ENCODE measurements around the gene M6PR. TPM values are rescaled to one million over a fixed set of nuclear protein-coding genes. Genes with fewer than 3 reads are reported as not detected.

Gene M6PR
- total and polyA plus RNA-seq, 2 of the 13 experiments (the other 11 are each of a cell fraction or from before 2014, with no cell fraction given), result 98.2 to 127 TPM

GRCh38 chr12:8950221-8950527 is 729 bp upstream of the M6PR start (continued):
- TF ChIP-seq ETS1 (CRISPR knock-in tag; IDR thresholded peaks at IDR 0.05) (no peak), AFF4 (CRISPR knock-in tag; IDR thresholded peaks at IDR 0.05) (no peak), DZIP1 (CRISPR knock-in tag; IDR thresholded peaks at IDR 0.05) (no peak), AGO2 (optimal IDR thresholded peaks at IDR 0.05; ENCODE audit: low read depth, low read length) (no peak), STAT6 (CRISPR knock-in tag; IDR thresholded peaks at IDR 0.05; ENCODE audit: borderline replicate concordance) (no peak), XBP1 (CRISPR knock-in tag; IDR thresholded peaks at IDR 0.05) (no peak), ZFP91 (CRISPR knock-in tag; IDR thresholded peaks at IDR 0.05; ENCODE audit: borderline replicate concordance) (no peak), ZNF383 (CRISPR knock-in tag; IDR thresholded peaks at IDR 0.05; ENCODE audit: borderline replicate concordance) (no peak), KMT2A (CRISPR knock-in tag; IDR thresholded peaks at IDR 0.05) (peak; percentile 6; the same call in 1 of the 2 replicates), AKNA (CRISPR knock-in tag; IDR thresholded peaks at IDR 0.05; ENCODE audit: borderline replicate concordance) (no peak), ZNF446 (CRISPR knock-in tag; IDR thresholded peaks at IDR 0.05) (no peak), WIZ (CRISPR knock-in tag; IDR thresholded peaks at IDR 0.05) (no peak)

Data from HepG2 (cell line).